ENCODE results near the gene UNCX.
A peak's percentile ranks its signal among the peaks of the same experiment; 100 is the strongest.
"Not testable (repeated sequence)": the region's sequence is repeated elsewhere in the genome, so short reads cannot be mapped to it uniquely, and the experiment has no call there.

Gene UNCX

GRCh38 chr7:1232623-1233332 is at the start of gene UNCX:
TSS of gene UNCX (plus strand) at chr7:1232872. CDS start at chr7:1233018, 146 bp downstream.
- no peak for FAIRE-seq

GRCh38 chr7:1187127-1187526 is 45.5 kb upstream of the UNCX start:
- FAIRE-seq, result no peak

- FAIRE-seq, result no peak
Measured at GRCh38 chr7:1188720-1189294, 43.9 kb upstream of the UNCX start.

- no peak for FAIRE-seq
Measured at GRCh38 chr7:1189986-1190772, 42.5 kb upstream of the UNCX start.

GRCh38 chr7:1192171-1192676 is 40.4 kb upstream of the UNCX start:
- FAIRE-seq, result no peak

GRCh38 chr7:1193593-1194424 is 38.9 kb upstream of the UNCX start:
- peak; percentile 3 for FAIRE-seq

GRCh38 chr7:1196441-1196840 is 36.2 kb upstream of the UNCX start:
- FAIRE-seq, result not testable (repeated sequence)

GRCh38 chr7:1196950-1197349 is 35.7 kb upstream of the UNCX start:
- no peak for FAIRE-seq

GRCh38 chr7:1197997-1198625 is 34.6 kb upstream of the UNCX start:
- peak; percentile 73 for FAIRE-seq

- no peak for FAIRE-seq
Measured at GRCh38 chr7:1200045-1200444, 32.6 kb upstream of the UNCX start.

- no peak for FAIRE-seq
Measured at GRCh38 chr7:1201916-1202315, 30.8 kb upstream of the UNCX start.

- not testable (repeated sequence) for FAIRE-seq
Measured at GRCh38 chr7:1202914-1203313, 29.8 kb upstream of the UNCX start.

- FAIRE-seq, result no peak
Measured at GRCh38 chr7:1204460-1205140, 28.1 kb upstream of the UNCX start.

GRCh38 chr7:1205742-1206141 is 26.9 kb upstream of the UNCX start:
- FAIRE-seq, result not testable (repeated sequence)

GRCh38 chr7:1209097-1209496 is 23.6 kb upstream of the UNCX start:
- FAIRE-seq, result no peak

- no peak for FAIRE-seq
Measured at GRCh38 chr7:1210321-1210978, 22.2 kb upstream of the UNCX start.

GRCh38 chr7:1210979-1211608 is 21.6 kb upstream of the UNCX start:
- no peak for FAIRE-seq

- FAIRE-seq, result no peak
Measured at GRCh38 chr7:1211611-1212010, 21.1 kb upstream of the UNCX start.

- not testable (repeated sequence) for FAIRE-seq
Measured at GRCh38 chr7:1212025-1212424, 20.6 kb upstream of the UNCX start.

- no peak for FAIRE-seq
Measured at GRCh38 chr7:1214516-1214915, 18.2 kb upstream of the UNCX start.
